T-cell (primary cell): ENCODE measurements around the gene UNC5A. TPM values are rescaled to one million over a fixed set of nuclear protein-coding genes. Genes with fewer than 3 reads are reported as not detected.

Experiments used
- ATAC-seq, 4 experiments: fragments of 200-7000 bp in 3 of 4; fragments of 150-1000 bp in 1 of 4; cut with Tn5 transposase; replicated peaks in 1 of 4; 1 replicate in 3 of 4; 2 replicates in 1 of 4; pipeline ENCODE4 v1.10.0; 2021; ENCODE audit warnings: moderate library complexity in 3 of 4, mild to moderate bottlenecking in 2 of 4, moderate number of reproducible peaks in 1 of 4
- CTCF ChIA-PET, 2 donors: fragments of 300-600 bp; sonication (Branson Sonifier 250); formaldehyde crosslinking; loops; one replicate each; lab custom pipeline; 2022; ENCODE audit warnings: antibody characterized with exemption in 2 of 2; lab: Charles Lee
- POLR2A ChIA-PET, 2 donors: fragments of 300-600 bp; sonication (Branson Sonifier 250); formaldehyde crosslinking; loops; one replicate each; lab custom pipeline; 2022; ENCODE audit warnings: antibody characterized with exemption in 2 of 2; lab: Charles Lee
- DNase-seq, 35 experiments: peaks; one replicate each; pipeline versions ENCODE4 v3.0.0 to v3.0.0-alpha.2; 2013 to 2023
- H3K27ac ChIP-seq: one replicate; pipeline ENCODE4 v1.5.1; 2013; ENCODE audit warnings: low read length
- H3K27me3 ChIP-seq, 2 experiments: replicated peaks in 1 of 2; 1 replicate in 1 of 2; 2 replicates in 1 of 2; pipeline versions ENCODE4 v1.6.1 to v1.7.0; 2013; ENCODE audit warnings: low read length in 1 of 2, mixed read lengths in 1 of 2; ENCODE audit not compliant: control insufficient read depth in 2 of 2, insufficient read depth in 2 of 2; ENCODE audit errors: extremely low read depth in 1 of 2
- H3K36me3 ChIP-seq, 2 donors: 1 replicate in 1 of 2; 2 replicates in 1 of 2; pipeline versions ENCODE4 v1.6.1 to v1.7.0; 2013; ENCODE audit warnings: low read length in 1 of 2; ENCODE audit not compliant: control insufficient read depth in 2 of 2, insufficient read depth in 1 of 2; ENCODE audit errors: extremely low read depth in 1 of 2
- H3K4me1 ChIP-seq, 2 experiments: 1 replicate in 1 of 2; 2 replicates in 1 of 2; pipeline versions ENCODE4 v1.6.1 to v1.7.0; 2013; ENCODE audit warnings: low read length in 2 of 2, mixed read lengths in 1 of 2; ENCODE audit not compliant: insufficient read depth in 2 of 2, control insufficient read depth in 1 of 2; ENCODE audit errors: extremely low read depth in 1 of 2
- H3K4me3 ChIP-seq, 2 donors: 1 replicate in 1 of 2; 2 replicates in 1 of 2; pipeline versions ENCODE4 v1.5.1 to v1.7.0; 2013; ENCODE audit warnings: mild to moderate bottlenecking in 2 of 2, low read length in 1 of 2, moderate library complexity in 1 of 2; ENCODE audit not compliant: control insufficient read depth in 1 of 2; ENCODE audit errors: extremely low read depth in 1 of 2
- H3K9me3 ChIP-seq: 2 replicates; pipeline ENCODE4 v1.7.0; 2013
- H3K27ac Mint-ChIP-seq, 2 donors: one replicate each; pipeline ENCODE4 v1.8.0; 2020 to 2021; ENCODE audit warnings: mild to moderate bottlenecking in 2 of 2, mixed read lengths in 2 of 2
- H3K27me3 Mint-ChIP-seq, 2 donors: one replicate each; pipeline ENCODE4 v1.8.0; 2021 to 2022; ENCODE audit warnings: mixed read lengths in 2 of 2
- H3K36me3 Mint-ChIP-seq: one replicate; pipeline ENCODE4 v1.8.0; 2021; ENCODE audit warnings: mixed read lengths
- H3K4me1 Mint-ChIP-seq, 3 donors: one replicate each; pipeline ENCODE4 v1.8.0; 2020 to 2022; ENCODE audit warnings: mixed read lengths in 3 of 3, mild to moderate bottlenecking in 1 of 3
- H3K4me3 Mint-ChIP-seq, 3 donors: one replicate each; pipeline ENCODE4 v1.8.0; 2020 to 2022; ENCODE audit warnings: mild to moderate bottlenecking in 3 of 3, mixed read lengths in 3 of 3, moderate library complexity in 3 of 3
- H3K9me3 Mint-ChIP-seq, 3 donors: one replicate each; pipeline ENCODE4 v1.8.0; 2020 to 2022; ENCODE audit warnings: mixed read lengths in 3 of 3
- WGBS: methylation state at CpG from one replicate; pipeline ENCODE4 v1.1.5; 2013; ENCODE audit warnings: missing lambda C conversion rate; ENCODE audit not compliant: insufficient coverage; 5-methylcytosine and 5-hydroxymethylcytosine counted together
- total RNA-seq, 35 experiments: library from RNA in 6 of 35; stranded (reverse) in 6 of 35; fragments of 120-200 nt in 1 of 35; gene quantifications; one replicate each; pipeline versions ENCODE4 v1.2.1 to v1.2.4 and lab custom pipeline; 2013 to 2026

Gene UNC5A
- total RNA-seq, 5 donors from 2014 or later (not counting 1 experiment from before 2014, with no cell fraction given) = not detected

GRCh38 chr5:176806137-176806536 is 4.2 kb upstream of the UNC5A start:
- Histone ChIP-seq H3K4me3 (no peak overlapping the region), H3K4me1 (peaks cover 0 to 14% of the 10 kb centered on the region in 2 experiments), H3K9me3 (no peaks in the 10 kb centered on the region), H3K36me3 (no peaks in the 10 kb centered on the region), H3K27me3 (peaks cover 8 to 69% of the 10 kb centered on the region in 2 experiments), H3K27ac (no peak overlapping the region)
- peaks cover 36 to 61% of the 10 kb centered on the region in 2 donors for H3K27me3 Mint-ChIP-seq
- POLR2A ChIA-PET = no interaction called here
- no peak for ATAC-seq
- CTCF ChIA-PET = interaction anchor here in 1 of 2 donors (0.7 kb wide), 1 partner anchor 67 kb away, joined by 4 read pairs; no protein-coding TSS in a partner anchor
- H3K27ac Mint-ChIP-seq = no peak overlapping the region
- peaks cover 8 to 10% (median 9%) of the 10 kb centered on the region in 3 donors for H3K4me1 Mint-ChIP-seq
- H3K4me3 Mint-ChIP-seq = no peak overlapping the region
- no CpG with 5 or more reads among the region's 1 CpG for WGBS
- H3K36me3 Mint-ChIP-seq = no peaks in the 10 kb centered on the region
- H3K9me3 Mint-ChIP-seq = no peaks in the 10 kb centered on the region
- no peak for DNase-seq

DNA sequence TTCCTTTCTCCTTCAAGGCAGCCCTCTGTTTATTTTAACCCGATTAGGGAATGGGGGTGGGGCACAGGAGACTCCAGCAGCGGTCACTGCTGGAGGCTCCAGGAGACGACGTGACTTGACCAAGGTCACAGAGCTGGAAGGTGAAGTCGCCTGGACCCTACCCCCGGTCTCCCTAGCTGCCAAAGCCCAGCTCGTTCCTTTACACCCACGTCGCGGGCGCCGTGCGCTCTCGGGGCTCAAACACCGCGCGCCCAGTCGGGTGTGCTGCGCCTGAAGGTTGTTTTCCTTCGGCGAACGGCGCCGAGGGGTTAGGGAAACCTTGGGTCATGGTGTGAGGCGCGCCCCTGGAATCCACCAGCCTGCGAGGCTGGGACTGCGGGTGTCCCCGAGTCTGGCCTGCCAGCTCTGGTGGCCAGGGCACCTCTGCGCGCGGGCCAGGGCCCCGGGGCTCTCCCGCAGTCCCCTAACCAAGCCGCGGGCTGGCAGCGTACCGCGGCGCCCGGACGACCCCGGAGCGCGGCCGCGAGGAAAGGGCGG is 747 bp upstream of the UNC5A start:
- 3% methylated on average over 48 of the region's 48 CpGs for WGBS
- Mint-ChIP-seq H3K36me3 (no peaks in the 10 kb centered on the region), H3K9me3 (no peaks in the 10 kb centered on the region), H3K27ac (no peak overlapping the region), H3K4me1 (peaks cover 12 to 15% (median 14%) of the 10 kb centered on the region in 3 donors), H3K27me3 (peaks cover 52 to 77% of the 10 kb centered on the region in 2 donors), H3K4me3 (peak overlapping the region; percentile 67 to 70 (median 68))
- ChIA-PET POLR2A (no interaction called here), CTCF (no interaction called here)
- Histone ChIP-seq H3K4me3 (peak overlapping the region in 1 of 2 donors; percentile 51), H3K9me3 (no peaks in the 10 kb centered on the region), H3K27me3 (peaks cover 10 to 80% of the 10 kb centered on the region in 2 experiments), H3K4me1 (peaks cover 0 to 17% of the 10 kb centered on the region in 2 experiments), H3K27ac (no peak overlapping the region), H3K36me3 (no peaks in the 10 kb centered on the region)
- ATAC-seq (peak in 1 of 4 experiments; percentile 45), DNase-seq (no peak)

DNA sequence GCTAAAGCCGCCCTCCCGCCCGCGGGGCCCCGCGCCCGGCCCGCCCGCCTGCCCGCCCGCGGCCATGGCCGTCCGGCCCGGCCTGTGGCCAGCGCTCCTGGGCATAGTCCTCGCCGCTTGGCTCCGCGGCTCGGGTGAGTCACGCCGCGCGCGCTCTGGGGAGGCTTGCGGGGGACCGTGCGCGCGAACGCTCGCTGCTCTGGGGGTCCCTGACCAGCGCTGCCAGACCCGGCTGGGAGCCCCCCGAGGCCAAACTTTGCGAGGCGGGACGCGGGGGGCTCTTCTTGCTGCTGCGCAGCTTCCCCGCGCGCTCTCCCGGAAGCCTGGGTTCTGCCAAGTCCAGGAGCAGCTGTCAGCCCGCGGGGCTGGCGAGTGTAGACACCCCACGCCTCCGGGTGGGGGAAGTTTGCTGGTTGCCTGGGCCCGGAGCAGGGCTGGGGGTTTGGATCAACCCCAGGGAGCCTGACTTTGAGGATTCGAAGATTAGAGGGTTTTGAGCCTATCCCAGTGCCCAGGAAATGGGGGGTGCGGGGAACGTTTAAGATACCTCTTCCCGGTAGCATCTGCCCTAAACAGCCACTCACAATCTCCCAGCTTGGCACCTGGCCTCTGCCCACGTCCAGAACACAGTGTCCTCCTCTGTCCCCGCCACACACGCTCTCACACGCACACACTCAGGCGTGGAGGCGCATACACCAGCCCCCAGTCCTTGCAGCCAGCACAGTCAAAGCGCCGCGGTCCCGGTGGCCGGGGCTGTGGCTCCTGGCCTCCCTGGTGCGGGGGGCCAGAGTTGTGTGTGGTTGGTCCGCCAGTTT is 535 bp downstream of the UNC5A start:
- no peaks in the 10 kb centered on the region for H3K36me3 ChIP-seq
- ChIA-PET POLR2A (no interaction called here), CTCF (no interaction called here)
- peak overlapping the region; percentile 11 to 62 for H3K4me3 ChIP-seq
- Mint-ChIP-seq H3K27me3 (peaks cover 59 to 80% of the 10 kb centered on the region in 2 donors), H3K27ac (no peak overlapping the region), H3K4me3 (peak overlapping the region; percentile 71 to 80 (median 79)), H3K4me1 (peaks cover 12 to 15% (median 14%) of the 10 kb centered on the region in 3 donors), H3K9me3 (no peaks in the 10 kb centered on the region), H3K36me3 (no peaks in the 10 kb centered on the region)
- H3K27me3 ChIP-seq = peaks cover 10 to 84% of the 10 kb centered on the region in 2 experiments
- DNase-seq = peak in 1 of 35 experiments; percentile 9
- no peak overlapping the region for H3K27ac ChIP-seq
- H3K9me3 ChIP-seq = no peaks in the 10 kb centered on the region
- peaks cover 0 to 17% of the 10 kb centered on the region in 2 experiments for H3K4me1 ChIP-seq
- 5% methylated on average over 57 of the region's 68 CpGs for WGBS
- peak in 2 of 4 experiments; percentile 4 to 37 for ATAC-seq

DNA sequence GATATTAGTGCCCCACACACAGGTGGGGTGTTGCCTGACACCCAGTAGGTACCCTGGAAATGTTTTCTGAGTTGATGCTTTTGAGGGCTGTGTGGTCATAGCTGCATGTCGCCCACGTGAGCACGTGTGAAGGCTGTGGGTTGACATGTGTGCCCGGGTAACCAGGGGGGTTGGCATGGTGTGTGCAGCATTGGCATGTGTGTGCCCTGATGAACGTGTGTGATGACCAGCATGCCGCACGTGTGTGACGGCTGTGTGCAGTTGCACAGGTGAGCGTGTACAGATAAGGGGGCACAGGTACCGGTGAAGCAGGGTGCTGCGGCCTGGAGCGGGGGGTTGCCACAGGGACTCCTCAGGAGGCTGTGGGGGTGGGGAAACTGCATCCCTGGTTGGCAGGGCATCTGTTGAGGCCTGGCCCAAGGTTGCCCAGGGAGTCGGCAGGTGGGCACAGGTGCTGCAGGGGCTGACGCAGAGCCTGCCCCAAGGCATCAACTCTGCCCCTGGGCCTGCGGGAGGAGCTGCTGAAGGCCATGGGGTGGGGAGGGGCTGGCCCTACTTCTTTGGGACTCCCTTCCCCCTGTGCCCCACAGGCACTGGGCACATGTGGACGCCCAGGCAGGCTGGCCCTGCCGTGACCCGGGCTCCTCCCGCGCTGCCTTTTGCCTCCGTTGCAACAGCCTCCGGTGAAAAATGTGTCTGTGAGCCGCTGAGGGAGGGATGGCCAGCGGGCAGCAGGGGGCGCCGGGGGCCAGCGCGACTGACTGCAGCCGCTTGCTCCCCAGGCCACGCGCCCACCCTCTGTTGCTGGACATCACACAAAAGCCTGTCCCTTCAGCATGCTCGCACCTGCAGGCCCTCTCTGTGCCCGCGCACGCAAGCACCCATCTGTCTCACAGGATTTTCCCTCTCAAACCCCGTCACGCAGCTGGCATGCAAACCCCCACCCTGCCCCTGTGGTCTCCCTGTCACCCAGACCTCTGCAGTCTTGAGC is 2.2 kb downstream of the UNC5A start:
- H3K4me3 Mint-ChIP-seq = peak overlapping the region in 2 of 3 donors; percentile 25 to 80

DNA sequence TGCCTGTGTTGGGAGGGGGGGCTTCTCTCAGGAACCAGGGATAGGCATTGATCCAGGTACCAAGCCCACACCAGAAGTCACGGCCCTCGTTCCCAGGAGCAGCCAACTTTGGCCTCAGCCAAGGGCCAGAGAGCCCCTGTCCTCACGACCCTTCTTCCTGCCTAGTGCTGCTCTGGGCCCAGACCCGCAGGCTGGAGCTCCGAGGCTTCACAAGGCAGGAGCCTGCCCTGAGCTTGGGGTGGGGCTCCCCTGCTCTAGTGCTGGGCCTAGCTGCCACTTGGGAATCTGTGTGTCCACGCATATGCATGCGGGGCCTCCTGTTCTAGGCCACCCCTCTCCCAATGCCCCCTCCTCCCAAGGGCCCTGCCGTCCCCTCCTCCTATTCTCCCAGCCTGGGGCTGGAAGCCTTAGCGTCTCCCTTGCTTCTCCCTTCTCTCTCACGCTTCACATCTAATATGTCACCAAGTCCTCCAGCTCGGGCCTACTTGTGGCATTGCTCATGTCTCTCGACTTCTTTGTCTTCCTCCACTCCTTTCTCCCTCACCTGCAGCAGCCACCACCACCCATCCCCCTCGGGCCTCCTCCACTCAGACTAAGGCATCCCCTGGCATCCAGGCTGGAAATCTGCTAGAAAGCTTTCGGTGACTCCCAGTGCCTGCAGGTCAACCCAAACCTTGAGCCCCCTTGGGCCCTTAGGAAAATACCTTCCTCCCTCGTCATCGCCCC is 3.4 kb downstream of the UNC5A start:
- no peak overlapping the region for H3K27ac ChIP-seq
- CTCF ChIA-PET = no interaction called here
- Mint-ChIP-seq H3K36me3 (no peaks in the 10 kb centered on the region), H3K9me3 (no peaks in the 10 kb centered on the region), H3K4me1 (peaks cover 24 to 29% (median 27%) of the 10 kb centered on the region in 3 donors), H3K27ac (no peak overlapping the region), H3K27me3 (peaks cover 59 to 75% of the 10 kb centered on the region in 2 donors), H3K4me3 (no peak overlapping the region)
- no peak overlapping the region for H3K4me3 ChIP-seq
- ATAC-seq = no peak
- peaks cover 9 to 90% of the 10 kb centered on the region in 2 experiments for H3K27me3 ChIP-seq
- H3K36me3 ChIP-seq = no peaks in the 10 kb centered on the region
- WGBS = 67% methylated on average over 16 of the region's 16 CpGs
- DNase-seq = no peak
- peaks cover 0 to 33% of the 10 kb centered on the region in 2 experiments for H3K4me1 ChIP-seq
- no peaks in the 10 kb centered on the region for H3K9me3 ChIP-seq
- POLR2A ChIA-PET = interaction anchor here in 1 of 2 donors (0.6 kb wide), 1 partner anchor 12 kb away, joined by 6 read pairs; no protein-coding TSS in a partner anchor

More for the DNA sequence above, 2.2 kb downstream of the UNC5A start:
- ATAC-seq (no peak), DNase-seq (no peak)
- Histone ChIP-seq H3K27me3 (peaks cover 10 to 89% of the 10 kb centered on the region in 2 experiments), H3K36me3 (no peaks in the 10 kb centered on the region), H3K4me1 (peaks cover 0 to 24% of the 10 kb centered on the region in 2 experiments), H3K9me3 (no peaks in the 10 kb centered on the region), H3K4me3 (no peak overlapping the region), H3K27ac (no peak overlapping the region)
- POLR2A ChIA-PET = no interaction called here
- 34% methylated on average over 32 of the region's 37 CpGs for WGBS
- Mint-ChIP-seq H3K27ac (no peak overlapping the region), H3K4me1 (peaks cover 16 to 21% (median 20%) of the 10 kb centered on the region in 3 donors), H3K36me3 (no peaks in the 10 kb centered on the region), H3K27me3 (peaks cover 59 to 76% of the 10 kb centered on the region in 2 donors), H3K9me3 (no peaks in the 10 kb centered on the region)
- CTCF ChIA-PET = no interaction called here
